ENCODE measurements around the gene LBHD1.
A peak's percentile ranks its signal among the peaks of the same experiment; 100 is the strongest.
"Not testable (repeated sequence)": the region's sequence is repeated elsewhere in the genome, so short reads cannot be mapped to it uniquely, and the experiment has no call there.

Gene LBHD1

GRCh38 chr11:62671608-62672389 lies at the start of gene LBHD1, which contains the start of gene UQCC3:
TSS of gene LBHD1 (minus strand) at chr11:62672267. CDS start at chr11:62670031, 2,236 bp downstream.
TSS of gene UQCC3 (plus strand) at chr11:62671673. CDS start at chr11:62671746, 73 bp downstream.
- DNase-seq (ENCODE audit: low read depth in 2 of 2): peak; percentile 63 to 71

- no peak for DNase-seq (ENCODE audit: low read depth in 2 of 2)
Measured at GRCh38 chr11:62719302-62719978, 47.4 kb upstream of the LBHD1 start.

- no peak for DNase-seq (ENCODE audit: low read depth in 2 of 2)
Measured at GRCh38 chr11:62716816-62717215, 44.7 kb upstream of the LBHD1 start.

DNA sequence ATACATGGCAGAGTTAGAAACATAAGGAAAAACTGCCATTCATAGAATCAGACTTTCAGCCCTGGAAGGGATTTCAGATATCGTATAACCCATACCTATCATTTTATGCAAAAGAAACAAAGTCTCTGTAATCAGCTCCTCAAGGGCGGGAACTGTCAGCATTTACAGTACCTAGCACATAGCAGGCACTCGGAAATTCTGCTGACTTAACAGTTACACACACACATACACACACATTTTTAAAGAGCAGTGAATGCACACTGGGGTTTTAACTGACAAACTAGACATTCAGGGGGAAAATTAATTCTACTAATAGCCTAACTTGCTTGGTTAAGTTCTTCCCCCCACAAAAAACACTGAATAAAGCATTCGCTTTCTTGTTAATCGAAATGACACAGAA lies 44.1 kb upstream of the LBHD1 start:
- DNase-seq (ENCODE audit: low read depth in 2 of 2): no peak

DNA sequence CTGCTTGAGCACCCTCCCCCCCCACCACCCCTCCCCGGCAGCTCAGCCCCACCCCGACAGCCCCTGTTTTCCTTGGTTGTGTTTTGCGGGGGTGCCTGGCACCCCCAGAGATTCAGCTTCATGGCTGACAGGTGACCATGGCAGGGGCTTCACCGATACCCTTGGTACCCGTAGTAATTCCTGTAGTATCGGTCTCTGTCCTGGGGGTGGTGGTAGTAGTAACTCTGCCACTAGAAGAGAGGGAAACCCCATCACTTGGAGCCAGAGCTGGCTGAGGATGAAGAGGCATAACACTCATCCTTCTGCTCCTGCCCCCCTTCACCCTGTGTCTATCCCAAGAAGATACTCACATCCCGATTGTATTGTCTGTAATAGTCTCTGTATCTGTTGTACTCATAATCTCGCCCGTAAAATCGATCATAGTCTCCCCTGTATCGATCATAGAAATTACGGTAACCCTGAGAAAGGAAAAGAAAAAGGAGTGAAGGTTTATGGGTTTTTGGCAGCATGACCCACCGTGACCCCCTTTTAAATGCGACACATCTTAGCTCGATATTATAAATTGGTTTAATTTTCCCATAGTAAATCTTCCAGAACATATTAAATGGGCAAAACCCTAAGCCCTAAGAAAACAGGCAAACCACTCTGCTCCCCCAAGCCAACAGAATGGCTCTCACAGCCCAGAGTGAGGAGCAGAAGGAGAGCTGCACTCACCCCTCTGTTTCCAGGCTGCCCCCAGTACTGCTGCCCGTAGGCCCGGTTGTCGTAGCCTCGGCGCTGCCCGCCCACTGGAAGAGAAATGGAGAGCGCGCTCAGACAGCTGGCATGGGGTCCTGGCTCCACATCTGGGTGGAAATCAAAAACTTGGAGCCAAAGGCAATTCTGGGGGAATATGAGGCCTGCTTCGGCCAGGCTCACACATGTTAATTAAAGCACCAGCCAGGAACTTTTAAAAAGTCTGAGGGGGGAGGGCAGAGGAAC lies 43.4 kb upstream of the LBHD1 start:
- no peak for DNase-seq (ENCODE audit: low read depth in 2 of 2)

DNA sequence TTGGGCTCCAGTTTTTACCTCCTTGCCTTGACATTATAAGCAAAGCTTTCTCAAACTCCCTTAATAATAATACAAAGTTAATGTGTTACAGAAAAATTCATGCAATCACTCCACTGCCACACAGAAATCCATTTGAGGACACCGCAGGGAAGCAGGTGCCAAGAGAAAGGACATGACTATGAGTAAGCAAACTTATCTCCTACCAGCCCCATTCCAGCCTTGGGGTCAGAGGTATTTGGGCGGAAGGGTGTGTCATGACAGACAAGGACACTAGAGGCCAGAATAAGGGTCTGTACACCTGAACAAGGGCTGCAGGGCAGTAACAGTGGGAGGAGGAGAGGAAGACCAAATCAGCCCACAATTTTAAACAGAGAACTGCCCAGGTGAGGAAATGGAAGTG lies 41.3 kb upstream of the LBHD1 start:
- DNase-seq (ENCODE audit: low read depth in 2 of 2): no peak

- no peak for DNase-seq (ENCODE audit: low read depth in 2 of 2)
Measured at GRCh38 chr11:62712861-62713260, 40.8 kb upstream of the LBHD1 start.

DNA sequence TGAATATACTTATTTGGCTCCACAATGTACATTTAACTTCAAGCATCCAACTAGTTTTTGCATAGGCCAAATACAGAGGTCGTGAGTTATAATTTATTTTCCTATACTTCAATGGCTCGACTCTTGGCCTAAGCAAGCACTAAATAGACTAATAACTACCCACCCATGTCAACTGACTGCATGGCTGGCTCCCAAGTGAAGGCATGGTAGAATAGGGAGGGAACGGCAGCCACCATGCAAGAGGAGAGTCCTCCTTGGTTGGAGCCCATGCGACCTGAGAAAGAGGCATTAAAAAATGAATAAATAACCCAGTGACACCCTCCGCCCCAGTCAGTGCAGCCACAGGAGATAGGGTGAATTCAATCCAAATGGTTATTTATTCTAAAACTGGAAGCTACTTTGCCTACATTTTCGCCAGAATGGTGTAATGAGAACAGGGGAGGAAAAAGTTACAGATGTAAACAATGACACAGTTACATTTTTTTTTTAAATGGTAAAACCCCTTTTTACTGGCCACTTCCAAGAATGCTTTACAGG lies 40.3 kb upstream of the LBHD1 start:
- no peak for DNase-seq (ENCODE audit: low read depth in 2 of 2)

DNA sequence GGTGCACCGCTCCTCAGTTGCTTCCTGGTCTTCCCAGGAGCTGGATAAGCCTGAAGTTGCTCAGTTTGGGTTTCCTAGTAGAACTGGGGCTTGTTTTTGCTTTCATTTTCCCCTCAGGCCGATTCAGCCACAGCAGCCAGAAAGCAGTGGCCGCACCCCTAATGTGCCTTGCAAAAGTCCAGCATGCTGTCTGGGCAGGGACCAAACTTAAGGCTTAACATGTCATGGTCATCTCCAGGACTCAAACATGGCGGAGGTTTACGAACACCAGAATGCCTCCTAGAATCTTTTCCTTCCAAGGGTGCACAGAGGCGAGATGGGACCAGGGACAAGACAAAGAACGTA lies 37.9 kb upstream of the LBHD1 start:
- peak; percentile 7 to 10 for DNase-seq (ENCODE audit: low read depth in 2 of 2)

DNA sequence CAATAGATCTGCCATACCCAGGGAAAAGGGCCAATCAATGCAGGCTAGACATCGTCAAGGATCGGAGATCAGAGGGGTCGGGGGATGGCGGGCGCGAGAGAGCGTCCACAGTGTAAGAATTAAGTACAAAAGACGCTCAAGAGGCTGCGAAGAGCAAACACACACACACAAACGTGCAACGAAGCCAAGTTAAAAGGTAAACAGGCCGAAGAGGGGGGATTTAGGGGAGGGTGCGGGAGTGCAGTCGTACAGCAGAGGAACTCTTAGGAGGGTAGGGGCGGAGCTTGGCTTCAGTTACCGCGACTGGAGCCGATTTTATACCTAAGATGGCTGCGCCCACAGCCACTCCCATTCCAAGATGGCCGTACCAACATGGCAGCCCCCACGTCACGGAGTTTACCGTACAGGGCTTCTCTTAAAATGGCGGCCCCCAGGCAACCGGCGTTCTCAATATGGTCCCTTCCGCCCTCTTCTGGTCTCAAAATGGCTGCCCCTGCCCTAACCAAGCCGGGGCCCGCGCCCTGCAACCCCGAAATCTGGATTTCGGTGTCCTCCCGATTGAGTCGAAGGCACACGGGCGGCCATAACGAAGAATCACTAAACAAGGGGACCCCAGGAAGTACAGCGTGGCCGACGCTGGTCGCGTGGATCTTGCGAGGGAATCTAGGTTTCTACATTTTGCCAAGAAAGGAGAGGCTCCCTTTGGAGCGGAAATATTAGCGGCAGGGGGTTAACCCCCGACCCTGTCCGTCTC lies 37.4 kb upstream of the LBHD1 start:
- DNase-seq (ENCODE audit: low read depth in 2 of 2): peak; percentile 94 to 97

GRCh38 chr11:62708793-62709192 lies 36.7 kb upstream of the LBHD1 start:
- DNase-seq (ENCODE audit: low read depth in 2 of 2): peak; percentile 14 to 30

DNA sequence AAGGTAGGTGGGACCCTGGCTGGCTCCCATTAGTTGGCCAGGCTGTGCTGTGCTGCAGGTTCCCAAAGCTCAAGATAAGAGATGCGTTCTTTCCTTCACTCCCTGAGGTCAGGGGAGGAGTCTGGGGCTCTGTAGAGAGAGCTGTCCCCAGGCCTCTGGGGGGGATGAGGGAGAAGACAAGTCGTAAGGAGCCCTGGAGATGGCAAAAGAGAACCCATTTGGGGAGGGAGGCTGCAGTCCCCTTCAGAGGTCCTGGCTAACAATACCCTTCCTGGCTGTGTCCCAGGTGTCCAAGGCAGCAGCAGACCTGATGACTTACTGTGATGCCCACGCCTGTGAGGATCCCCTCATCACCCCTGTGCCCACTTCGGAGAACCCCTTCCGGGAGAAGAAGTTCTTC lies 36.3 kb upstream of the LBHD1 start:
- DNase-seq (ENCODE audit: low read depth in 2 of 2): no peak

DNA sequence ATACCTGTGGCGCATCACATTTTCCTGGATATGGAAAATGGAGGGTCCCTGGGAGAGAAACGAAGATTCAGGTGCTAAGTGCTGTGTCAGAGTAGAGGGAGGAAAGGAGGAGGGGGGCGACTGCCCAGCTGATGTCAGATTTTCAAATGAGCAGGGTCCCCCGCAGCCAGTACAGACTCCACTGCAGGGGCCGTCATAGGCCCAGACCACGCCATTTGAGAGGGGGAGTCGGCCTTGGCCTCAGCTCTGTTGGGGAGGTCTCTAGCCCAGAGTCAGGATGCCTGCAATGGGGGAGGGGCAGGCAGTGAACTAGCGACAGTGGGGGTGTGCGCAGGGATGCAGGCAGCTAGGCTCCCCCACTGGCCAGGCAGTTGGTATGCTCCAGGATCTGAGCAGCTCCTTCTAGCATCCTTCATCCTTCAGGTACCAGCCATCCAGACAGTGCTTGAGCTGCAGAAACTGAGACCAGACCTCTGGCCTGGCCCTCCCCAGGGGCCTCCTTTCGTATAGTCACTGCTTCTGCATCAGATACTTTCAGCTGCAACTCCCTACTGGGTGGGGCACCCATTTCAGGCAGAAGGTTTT lies 35.3 kb upstream of the LBHD1 start, which contains the start of the genes BSCL2 and GNG3:
BSCL2 (minus strand) TSS at position 148 of the 585 bp plus-strand sequence. CDS start 229 bp downstream, outside the sequence.
GNG3 (plus strand) TSS at position 400 of the 585 bp plus-strand sequence. CDS start 620 bp downstream, outside the sequence.
- no peak for DNase-seq (ENCODE audit: low read depth in 2 of 2)

- DNase-seq (ENCODE audit: low read depth in 2 of 2): no peak
Measured at GRCh38 chr11:62706850-62707247, 34.8 kb upstream of the LBHD1 start.

DNA sequence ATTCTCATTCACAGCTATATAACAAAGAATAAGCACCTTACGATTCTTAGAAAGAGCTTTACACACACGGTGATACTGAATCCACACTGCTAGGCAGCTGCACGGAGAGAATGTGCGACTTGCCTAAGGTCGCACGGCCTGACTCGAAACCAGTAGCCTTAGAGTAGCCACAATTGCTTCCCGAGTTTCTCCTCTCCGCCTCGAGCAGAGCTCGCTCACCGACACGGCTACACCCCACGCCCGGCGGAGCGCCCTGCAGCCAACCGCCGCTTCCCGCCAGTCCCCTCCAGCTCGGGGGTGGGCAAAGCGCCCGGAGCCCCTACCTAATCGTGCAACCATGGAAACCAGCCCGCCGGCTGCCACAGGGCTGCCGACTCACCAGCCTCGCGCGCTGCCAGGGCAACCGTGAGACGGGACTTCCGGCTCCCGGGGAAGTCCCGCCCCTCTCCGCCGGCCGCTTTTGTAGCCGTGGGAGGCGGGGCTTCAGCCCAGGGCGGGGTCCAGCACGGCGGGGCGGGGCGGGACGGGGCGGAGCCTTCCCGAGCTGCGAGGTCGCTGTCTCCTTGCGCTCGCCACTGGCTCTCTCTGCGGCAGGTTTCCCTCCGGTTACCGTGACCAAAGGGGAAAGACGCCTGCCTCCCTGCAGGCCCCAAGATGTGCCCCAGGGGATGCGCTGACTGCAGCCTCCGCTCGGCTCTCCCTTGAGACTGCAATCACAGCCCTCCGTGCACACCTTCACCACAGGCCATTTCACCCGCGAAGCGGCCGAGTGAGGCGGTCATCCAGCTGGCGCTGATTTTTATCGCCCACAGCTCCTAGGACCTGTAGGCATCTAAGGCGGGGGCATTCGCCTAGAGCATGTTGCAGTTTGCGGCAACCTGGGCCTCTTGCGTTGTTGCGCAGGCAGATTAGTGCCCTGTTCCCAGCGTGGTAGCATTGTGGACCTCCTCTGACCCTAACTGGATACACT lies 34.1 kb upstream of the LBHD1 start:
- DNase-seq (ENCODE audit: low read depth in 2 of 2): peak; percentile 84 to 93

DNA sequence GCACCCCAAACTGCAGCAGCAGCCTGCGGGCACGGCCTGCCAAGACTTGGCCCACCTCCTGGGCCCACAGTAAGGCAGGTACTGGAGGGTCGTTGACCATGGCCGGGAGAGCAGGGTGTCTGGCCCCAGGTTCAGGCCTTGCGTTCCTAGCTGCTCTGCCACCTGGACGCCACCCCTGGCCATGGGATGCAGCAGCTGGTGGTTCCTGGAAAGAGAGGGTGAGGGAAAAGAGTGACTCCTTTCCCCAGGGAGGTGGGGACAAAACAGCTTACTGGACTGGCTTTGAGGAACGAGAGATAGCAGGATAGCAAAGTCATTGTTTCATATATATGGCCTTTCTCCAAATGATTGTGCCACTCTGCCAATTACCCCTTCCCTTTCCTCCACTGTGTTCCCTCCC lies 33.3 kb upstream of the LBHD1 start:
- DNase-seq (ENCODE audit: low read depth in 2 of 2): no peak

DNA sequence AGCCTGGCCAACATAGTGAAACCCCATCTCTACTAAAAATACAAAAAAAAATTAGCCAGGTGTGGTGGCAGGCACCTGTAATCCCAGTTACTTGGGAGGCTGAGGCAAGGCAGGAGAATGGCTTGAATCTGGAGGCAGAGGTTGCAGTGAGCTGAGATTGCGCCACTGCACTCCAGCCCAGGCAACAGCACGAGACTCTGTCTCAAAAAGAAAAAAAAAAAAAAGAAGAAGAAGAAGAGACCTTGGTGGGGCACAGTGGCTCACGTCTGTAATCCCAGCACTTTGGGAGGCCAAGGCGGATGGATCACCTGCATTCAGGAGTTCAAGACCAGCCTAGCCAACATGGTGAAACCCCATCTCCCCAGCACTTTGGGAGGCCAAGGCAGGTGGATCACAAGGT lies 31.9 kb upstream of the LBHD1 start:
- not testable (repeated sequence) for DNase-seq (ENCODE audit: low read depth in 2 of 2)

DNA sequence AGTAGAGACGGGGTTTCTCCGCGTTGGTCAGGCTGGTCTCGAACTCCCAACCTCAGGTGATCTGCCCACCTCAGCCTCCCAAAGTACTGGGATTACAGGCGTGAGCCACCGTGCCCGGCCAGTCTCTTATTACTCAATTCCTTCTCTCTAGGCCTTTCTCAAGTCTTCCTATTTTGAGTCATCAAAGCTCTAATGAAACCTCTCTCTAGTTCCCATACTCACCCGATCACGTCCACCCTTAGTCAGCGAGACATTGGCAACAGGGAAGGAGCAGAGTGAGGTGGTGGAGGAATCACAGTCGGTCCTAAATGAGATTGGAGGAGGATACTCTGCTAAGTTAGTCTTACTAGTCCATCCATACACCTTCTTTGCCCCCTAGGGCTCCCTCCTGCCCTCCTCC lies 30.2 kb upstream of the LBHD1 start:
- no peak for DNase-seq (ENCODE audit: low read depth in 2 of 2)

All from stimulated activated CD8-positive, alpha-beta memory T cell treated with anti-CD3 and anti-CD28 coated beads, Interleukin-7, amount 100 ng/mL, for 4 hours (primary cell).